IPS DF 4.7 (cell line): ENCODE results near the gene APRT.

Experiments
- DNase-seq: peaks from one replicate; pipeline ENCODE4 v3.0.0-alpha.2; 2013; ENCODE audit warnings: low spot score; ENCODE audit errors: extremely low read depth

Gene APRT

GRCh38 chr16:88811769-88812512 is at the start of gene APRT:
APRT (minus strand) TSS chr16:88811928; CDS start chr16:88811899, 29 bp downstream.
- DNase-seq, result no peak

- DNase-seq, result no peak
Observed at GRCh38 chr16:88861359-88861758, 49.6 kb upstream of the APRT start.

- DNase-seq, result no peak
Observed at GRCh38 chr16:88859381-88860091, 47.8 kb upstream of the APRT start.

- no peak for DNase-seq
Observed at GRCh38 chr16:88857728-88858339, 46.1 kb upstream of the APRT start.

GRCh38 chr16:88856828-88857727 is 45.4 kb upstream of the APRT start, which contains the start of the genes GALNS and TRAPPC2L:
GALNS (minus strand) TSS chr16:88856947; CDS start chr16:88856877, 70 bp downstream.
TRAPPC2L (plus strand) TSS chr16:88857127; CDS start chr16:88857151, 24 bp downstream.
- DNase-seq, result peak; percentile 66

- DNase-seq, result no peak
Observed at GRCh38 chr16:88856122-88856827, 44.5 kb upstream of the APRT start.

- DNase-seq, result no peak
Observed at GRCh38 chr16:88855736-88856121, 44.0 kb upstream of the APRT start.

GRCh38 chr16:88855176-88855575 is 43.4 kb upstream of the APRT start:
- DNase-seq, result no peak

GRCh38 chr16:88854306-88855111 is 42.8 kb upstream of the APRT start:
- DNase-seq, result no peak

- DNase-seq, result no peak
Observed at GRCh38 chr16:88853325-88853941, 41.7 kb upstream of the APRT start.

- no peak for DNase-seq
Observed at GRCh38 chr16:88851616-88852015, 39.9 kb upstream of the APRT start.

GRCh38 chr16:88850531-88851199 is 38.9 kb upstream of the APRT start:
- DNase-seq, result no peak

GRCh38 chr16:88848557-88848956 is 36.8 kb upstream of the APRT start:
- DNase-seq, result no peak

GRCh38 chr16:88847654-88848053 is 35.9 kb upstream of the APRT start:
- DNase-seq, result no peak

GRCh38 chr16:88846088-88846487 is 34.4 kb upstream of the APRT start:
- DNase-seq, result no peak

GRCh38 chr16:88844419-88845036 is 32.8 kb upstream of the APRT start:
- no peak for DNase-seq

GRCh38 chr16:88843256-88843655 is 31.5 kb upstream of the APRT start:
- no peak for DNase-seq

GRCh38 chr16:88842806-88843205 is 31.1 kb upstream of the APRT start:
- no peak for DNase-seq
